GM18505 (cell line): ENCODE results near the gene KIR3DL3.
"Not testable (repeated sequence)": the region's sequence is repeated elsewhere in the genome, so short reads cannot be mapped to it uniquely, and the experiment has no call there.

Experiments used
- ATAC-seq: cut with Tn5 transposase; IDR thresholded peaks from one replicate; pipeline ENCODE4 v1.9.1; 2021; ENCODE audit not compliant: unreplicated experiment
- POLR2A ChIP-seq: IDR thresholded peaks from 4 replicates; pipeline ENCODE4 v1.6.1; 2011; ENCODE audit warnings: borderline replicate concordance; ENCODE audit not compliant: insufficient read depth, insufficient read length; ENCODE audit errors: extremely low read depth

KIR3DL3 gene

GRCh38 chr19:54724644-54725043 lies 402 bp downstream of the KIR3DL3 start:
- TF ChIP-seq POLR2A, result no peak
- no peak for ATAC-seq

GRCh38 chr19:54725321-54725720 lies 1.1 kb downstream of the KIR3DL3 start:
- ATAC-seq, result no peak
- no peak for TF ChIP-seq POLR2A

GRCh38 chr19:54727562-54727961 lies 3.3 kb downstream of the KIR3DL3 start:
- TF ChIP-seq POLR2A, result no peak
- ATAC-seq, result no peak

GRCh38 chr19:54728167-54728566 lies 3.9 kb downstream of the KIR3DL3 start:
- ATAC-seq, result no peak
- no peak for TF ChIP-seq POLR2A

GRCh38 chr19:54729416-54730188 lies 5.4 kb downstream of the KIR3DL3 start:
- TF ChIP-seq POLR2A, result no peak
- ATAC-seq, result no peak

- ATAC-seq, result no peak
- no peak for TF ChIP-seq POLR2A
Measured at GRCh38 chr19:54731191-54731590, 6.9 kb downstream of the KIR3DL3 start.

- ATAC-seq, result not testable (repeated sequence)
Measured at GRCh38 chr19:54738306-54738705, 14.1 kb downstream of the KIR3DL3 start, which contains the start of gene KIR2DL3. KIR2DL3 (plus strand) TSS chr19:54738513; CDS start chr19:54738546, 33 bp downstream.

- TF ChIP-seq POLR2A, result no peak
- ATAC-seq, result no peak
Measured at GRCh38 chr19:54738715-54739114, 14.5 kb downstream of the KIR3DL3 start.

GRCh38 chr19:54739587-54740497 lies 15.6 kb downstream of the KIR3DL3 start:
- ATAC-seq, result no peak
- TF ChIP-seq POLR2A, result no peak

- ATAC-seq, result not testable (repeated sequence)
Measured at GRCh38 chr19:54741950-54742349, 17.7 kb downstream of the KIR3DL3 start.

- ATAC-seq, result not testable (repeated sequence)
Measured at GRCh38 chr19:54744080-54744479, 19.8 kb downstream of the KIR3DL3 start.

- ATAC-seq, result not testable (repeated sequence)
Measured at GRCh38 chr19:54747614-54748322, 23.5 kb downstream of the KIR3DL3 start.

GRCh38 chr19:54750276-54750675 lies 26.0 kb downstream of the KIR3DL3 start:
- not testable (repeated sequence) for ATAC-seq

- not testable (repeated sequence) for ATAC-seq
Measured at GRCh38 chr19:54756204-54757110, 32.2 kb downstream of the KIR3DL3 start.

- not testable (repeated sequence) for ATAC-seq
Measured at GRCh38 chr19:54758577-54758976, 34.3 kb downstream of the KIR3DL3 start.

GRCh38 chr19:54764219-54764618 lies 40.0 kb downstream of the KIR3DL3 start:
- not testable (repeated sequence) for ATAC-seq

GRCh38 chr19:54766464-54766863 lies 42.2 kb downstream of the KIR3DL3 start:
- ATAC-seq, result not testable (repeated sequence)

- ATAC-seq, result not testable (repeated sequence)
Measured at GRCh38 chr19:54769646-54770045, 45.4 kb downstream of the KIR3DL3 start, which contains the start of gene KIR2DL1. KIR2DL1 (plus strand) TSS chr19:54769793; CDS start chr19:54769851, 58 bp downstream.
